HG02571 (cell line): ENCODE results near the gene MYOM3.
"Not testable (repeated sequence)": the region's sequence is repeated elsewhere in the genome, so short reads cannot be mapped to it uniquely, and the experiment has no call there.

ENCODE experiments used
- ATAC-seq: cut with Tn5 transposase; IDR thresholded peaks from one replicate; pipeline ENCODE4 v1.9.1; 2021; ENCODE audit warnings: mild to moderate bottlenecking, moderate library complexity; ENCODE audit not compliant: unreplicated experiment

Gene MYOM3

GRCh38 chr1:24045771-24046170 is 66.2 kb downstream of the MYOM3 start:
- ATAC-seq: no peak

DNA sequence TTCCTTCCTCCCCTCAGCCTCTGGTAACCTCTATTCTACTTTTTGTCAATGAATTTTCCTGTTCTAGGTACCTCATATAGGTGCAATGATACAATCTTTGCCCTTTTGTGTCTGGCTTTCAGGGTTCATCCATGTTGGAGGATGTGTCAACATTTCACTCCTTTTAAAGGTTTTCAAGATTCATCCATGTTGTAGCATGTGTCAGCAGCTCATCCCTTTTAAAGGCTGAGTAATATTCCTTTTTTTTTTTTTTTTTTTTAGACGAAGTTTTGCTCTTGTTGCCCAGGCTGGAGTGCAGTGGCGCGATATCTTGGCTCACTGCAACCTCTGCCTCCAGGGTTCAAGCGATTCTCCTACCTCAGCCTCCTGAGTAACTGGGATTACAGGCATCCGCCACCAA is 67.3 kb downstream of the MYOM3 start:
- not testable (repeated sequence) for ATAC-seq

- ATAC-seq: no peak
Measured at GRCh38 chr1:24043345-24044032, 68.4 kb downstream of the MYOM3 start.

DNA sequence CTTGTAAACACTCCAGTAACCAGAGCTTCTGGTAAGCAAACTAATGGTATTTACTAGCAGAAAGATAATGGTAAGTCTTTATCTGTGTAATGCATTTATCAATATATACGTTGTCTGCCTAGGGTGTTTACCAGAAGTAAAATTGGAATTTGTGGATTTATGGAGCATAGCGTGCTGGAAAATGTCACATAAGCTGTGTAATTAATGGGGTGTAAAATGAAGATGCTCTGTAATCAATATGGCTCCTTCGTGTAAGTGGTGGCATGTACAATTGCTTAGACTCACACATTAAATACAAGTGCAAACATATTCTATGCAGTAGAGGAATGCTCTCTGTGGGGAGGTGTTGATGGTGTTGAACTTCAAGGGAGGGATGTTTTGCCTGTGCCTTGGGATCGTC is 69.6 kb downstream of the MYOM3 start:
- ATAC-seq: no peak

DNA sequence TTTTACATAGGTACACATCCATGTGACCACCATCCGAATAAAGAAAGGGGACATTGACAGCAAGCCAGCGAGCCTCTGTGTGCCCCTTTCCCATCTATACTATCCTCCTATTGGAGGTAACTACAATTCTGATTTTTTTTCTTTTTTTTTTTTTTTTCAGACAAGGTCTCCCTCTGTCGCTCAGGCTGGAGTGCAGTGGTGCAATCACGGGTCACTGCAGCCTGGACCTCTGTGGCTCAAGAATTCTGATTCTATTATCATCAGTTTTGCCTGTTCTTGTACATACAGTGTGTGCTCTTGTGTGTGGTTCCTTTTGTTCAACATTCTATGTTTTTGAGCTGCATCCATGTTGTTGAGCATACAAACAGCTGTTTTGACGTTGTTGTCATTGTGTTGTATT is 75.8 kb downstream of the MYOM3 start:
- ATAC-seq: no peak

- no peak for ATAC-seq
Measured at GRCh38 chr1:24032981-24033380, 79.0 kb downstream of the MYOM3 start.

DNA sequence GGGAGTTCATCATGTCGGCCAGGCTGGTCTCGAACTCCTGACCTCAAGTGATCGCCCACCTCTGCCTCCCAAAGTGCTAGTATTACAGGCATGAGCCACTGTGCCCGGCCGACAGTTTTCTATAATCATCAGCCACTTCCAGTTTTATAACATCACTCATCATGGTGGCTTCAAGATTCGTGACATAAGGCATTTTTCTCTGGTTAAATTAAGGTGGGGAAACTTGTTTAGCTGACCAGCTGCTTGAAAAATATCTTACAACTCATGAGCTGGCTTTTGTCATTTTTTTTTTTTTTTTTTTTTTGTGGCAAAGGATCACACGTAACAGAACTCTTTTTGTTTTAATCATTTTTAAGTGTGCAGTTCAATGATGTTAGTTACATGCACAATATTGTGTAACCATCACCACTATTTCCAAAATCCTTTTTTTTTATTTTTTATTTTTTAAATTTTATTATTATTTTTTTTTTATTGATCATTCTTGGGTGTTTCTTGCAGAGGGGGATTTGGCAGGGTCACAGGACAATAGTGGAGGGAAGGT is 80.9 kb downstream of the MYOM3 start:
- not testable (repeated sequence) for ATAC-seq

GRCh38 chr1:24027838-24028468 is 84.0 kb downstream of the MYOM3 start:
- no peak for ATAC-seq

- no peak for ATAC-seq
Measured at GRCh38 chr1:24022581-24023361, 89.2 kb downstream of the MYOM3 start.

DNA sequence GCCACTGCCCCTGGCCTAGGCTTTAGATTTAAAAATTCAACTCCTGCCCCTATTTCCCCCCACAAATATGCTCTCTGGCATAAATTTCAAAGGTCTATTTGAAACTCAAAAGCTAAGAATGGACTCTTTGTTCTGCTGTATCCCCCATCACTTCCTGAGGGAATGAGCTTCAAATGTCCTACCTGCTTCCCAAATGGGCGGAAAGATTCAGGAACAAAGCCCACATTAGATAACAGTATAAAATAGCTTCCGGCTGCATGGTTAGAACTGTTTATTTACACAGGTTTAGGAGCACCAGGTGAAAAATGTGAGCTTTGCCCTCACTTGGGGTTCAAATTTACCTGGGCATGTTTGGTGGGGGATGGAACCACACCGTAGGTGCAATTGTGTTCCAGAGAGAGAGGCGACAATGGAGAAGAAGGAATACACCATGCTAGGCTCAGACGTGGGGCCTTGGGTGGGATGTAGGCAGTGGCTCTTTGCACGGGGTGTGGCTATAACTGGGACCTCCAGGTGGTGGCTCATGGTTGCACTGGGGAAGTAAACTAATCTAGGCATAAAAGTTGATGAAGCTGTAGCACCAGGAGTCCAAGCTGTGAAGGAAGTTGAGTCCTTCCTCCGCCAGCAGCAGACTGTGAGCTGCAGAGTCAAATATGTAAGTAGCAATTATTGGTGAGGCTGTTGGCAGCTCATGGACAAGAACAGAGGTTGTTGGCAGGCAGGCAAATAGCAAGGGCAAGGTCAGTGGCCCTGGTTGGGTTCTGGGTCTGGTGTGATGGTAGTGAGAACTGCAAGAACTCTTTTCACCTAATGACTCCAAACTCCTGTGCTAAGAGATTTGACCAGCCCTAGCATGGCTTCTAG is 90.3 kb downstream of the MYOM3 start:
- no peak for ATAC-seq

DNA sequence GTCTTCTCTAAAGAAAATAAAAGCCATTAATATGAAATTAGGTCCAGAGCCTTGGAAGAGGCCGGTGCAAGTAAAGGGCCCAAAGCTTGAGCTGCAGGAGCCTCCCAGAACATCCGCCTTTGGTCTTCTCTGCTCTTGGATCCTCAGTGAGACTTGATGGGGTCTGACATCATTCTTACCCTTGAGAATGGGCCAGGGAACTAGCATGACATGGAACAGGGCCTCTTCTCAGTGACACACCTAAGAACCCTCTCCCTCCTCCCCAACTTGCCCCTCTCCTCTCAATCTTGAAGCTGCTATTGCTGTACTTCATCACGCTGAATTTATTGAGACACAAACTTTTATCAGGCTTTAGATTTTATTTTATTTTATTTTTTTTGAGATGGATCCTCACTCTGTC is 91.5 kb downstream of the MYOM3 start:
- ATAC-seq: no peak

- no peak for ATAC-seq
Measured at GRCh38 chr1:24020025-24020424, 91.9 kb downstream of the MYOM3 start.

DNA sequence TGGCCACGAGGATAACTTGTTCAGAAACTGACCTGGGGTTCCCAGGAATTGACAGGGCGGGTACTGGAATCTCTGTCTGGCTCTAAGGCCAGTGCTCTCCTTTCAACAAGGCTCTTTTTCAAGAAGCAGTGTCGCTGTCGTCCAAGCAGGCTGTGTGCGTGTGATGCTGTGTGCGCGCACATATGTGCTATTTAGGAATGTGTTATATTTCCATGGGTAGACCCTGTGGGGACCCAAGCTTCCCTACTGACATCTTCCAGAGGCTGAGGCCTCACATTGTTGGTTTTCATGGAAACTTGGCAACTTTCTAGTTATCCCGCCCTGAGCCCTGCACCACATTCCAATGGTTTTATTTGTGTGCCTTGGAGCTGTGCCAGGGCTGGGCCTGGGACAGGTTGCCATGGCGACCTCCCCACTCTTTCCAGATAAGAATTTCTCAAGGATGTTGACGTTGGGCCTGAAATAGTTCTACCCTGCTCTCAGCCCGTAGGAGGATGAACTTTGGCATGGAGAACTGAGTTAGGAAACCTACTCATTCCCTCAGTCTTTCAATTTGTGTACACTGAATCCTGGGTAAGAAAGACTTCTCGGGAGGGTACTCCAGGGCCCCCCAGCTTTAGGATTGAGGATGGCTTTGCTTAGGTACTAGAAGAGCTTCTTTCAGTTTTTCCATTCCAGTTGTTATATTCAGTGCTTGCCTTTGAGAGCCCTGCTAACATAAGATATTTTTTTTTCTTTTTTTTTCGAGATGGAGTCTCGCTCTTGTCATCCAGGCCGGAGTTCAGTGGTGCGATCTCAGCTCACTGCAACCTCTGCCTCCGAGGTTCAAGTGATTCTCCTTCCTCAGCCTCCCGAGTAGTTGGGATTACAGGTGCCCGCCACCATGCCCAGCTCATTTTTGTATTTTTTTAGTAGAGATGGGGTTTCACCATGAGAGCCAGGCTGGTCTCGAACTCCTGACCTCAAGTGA is 93.0 kb downstream of the MYOM3 start:
- ATAC-seq: no peak

DNA sequence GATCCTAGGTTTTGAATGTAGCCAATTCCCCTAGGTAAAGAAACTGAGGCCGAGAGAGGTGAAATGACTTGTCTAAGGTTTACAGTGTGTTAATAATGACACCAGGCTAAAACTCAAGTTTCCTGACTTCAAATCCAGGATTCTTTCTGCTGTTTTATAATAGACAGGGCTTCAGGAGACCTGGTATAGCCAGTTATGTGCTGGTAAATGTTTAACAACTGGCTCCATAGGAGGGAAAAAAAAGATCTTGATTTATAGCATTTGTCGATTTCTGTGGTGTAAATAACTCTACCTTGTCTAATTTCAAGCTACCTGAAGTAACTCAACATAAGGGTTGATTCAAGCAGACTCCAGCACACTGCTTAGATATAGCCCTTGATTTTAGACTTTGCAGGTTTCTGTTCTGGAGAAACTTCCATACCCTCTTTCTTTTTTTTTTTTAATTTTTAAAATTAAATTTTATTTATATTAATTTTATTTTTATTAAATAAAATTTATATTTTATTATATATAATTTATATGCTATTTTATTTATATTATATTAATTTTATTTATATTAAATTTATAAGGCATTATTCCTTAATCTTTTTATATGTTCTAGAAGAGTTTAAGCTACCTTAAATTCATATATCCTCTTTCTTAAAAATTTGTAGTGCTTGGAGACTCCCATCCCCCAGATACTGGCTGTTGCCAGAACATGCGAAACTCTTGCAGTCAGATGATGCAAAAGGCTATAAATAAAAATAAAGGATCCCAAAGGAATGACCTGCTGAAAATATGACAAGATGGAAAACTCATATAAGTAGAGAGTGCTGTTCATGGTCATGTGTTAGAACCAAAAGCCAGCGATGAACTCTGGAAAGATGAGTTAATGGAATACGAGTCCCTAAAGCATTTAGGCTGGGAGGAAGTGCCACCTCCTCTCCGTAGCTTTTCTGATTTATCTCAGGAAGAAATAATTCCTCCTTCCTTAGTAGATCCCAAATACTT is 96.4 kb downstream of the MYOM3 start:
- no peak for ATAC-seq

DNA sequence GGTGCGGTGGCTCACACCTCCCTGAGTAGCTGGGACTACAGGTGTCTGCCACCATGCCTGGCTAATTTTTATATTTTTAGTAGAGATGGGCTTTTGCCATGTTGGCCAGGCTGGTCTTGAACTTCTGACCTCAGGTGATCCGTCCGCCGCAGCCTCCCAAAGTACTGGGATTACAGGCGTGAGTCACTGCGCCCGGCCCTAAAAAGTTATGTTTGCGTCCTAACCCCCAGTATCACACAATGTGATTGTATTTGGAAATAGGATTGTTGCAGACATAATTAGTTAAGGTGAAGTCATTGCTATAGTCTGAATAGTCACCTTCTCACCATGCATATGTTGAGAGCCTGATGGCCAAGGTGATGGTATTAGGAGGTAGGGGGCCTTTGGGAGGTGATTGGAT is 99.1 kb downstream of the MYOM3 start:
- not testable (repeated sequence) for ATAC-seq

GRCh38 chr1:24010650-24011049 is 101.3 kb downstream of the MYOM3 start:
- ATAC-seq: no peak

DNA sequence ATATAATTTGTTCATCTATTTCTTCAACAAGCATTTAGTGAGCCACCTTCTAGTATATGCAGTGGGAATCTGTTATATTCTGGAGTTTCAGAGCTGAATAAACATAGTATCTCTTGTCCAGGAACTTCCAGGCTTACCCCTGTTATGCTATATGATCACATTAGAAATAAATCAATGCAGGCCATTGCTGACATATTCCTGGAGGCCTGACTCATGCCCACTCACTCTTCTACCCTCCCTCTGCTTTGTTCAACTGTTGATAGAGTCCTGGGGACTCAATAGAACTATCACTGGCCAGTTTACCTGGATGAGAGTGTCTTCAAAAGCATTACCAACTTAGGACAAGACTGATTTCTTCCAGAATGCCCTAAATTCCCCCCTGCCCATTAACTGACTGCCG is 102.5 kb downstream of the MYOM3 start:
- ATAC-seq: no peak

GRCh38 chr1:24008574-24009184 is 103.3 kb downstream of the MYOM3 start:
- not testable (repeated sequence) for ATAC-seq
